Stimulated activated effector memory CD8-positive, alpha-beta T cell treated with anti-CD3 and anti-CD28 coated beads, Interleukin-12 subunit alpha, Interleukin-12 subunit beta, amount 100 ng/mL, for 72 hours (primary cell): ENCODE data around the gene ANGPT4.

Experiments
- ATAC-seq: fragments of 150-1000 bp; cut with Tn5 transposase; 2 replicates; pipeline ENCODE4 v1.10.0; 2021
- DNase-seq, 2 donors: peaks; one replicate each; pipeline ENCODE4 v3.0.0; 2021 to 2022; ENCODE audit warnings: low spot score in 2 of 2
- H3K27ac Mint-ChIP-seq: one replicate; pipeline ENCODE4 v1.8.0; 2022; ENCODE audit warnings: mild to moderate bottlenecking, mixed read lengths
- H3K36me3 Mint-ChIP-seq: one replicate; pipeline ENCODE4 v1.8.0; 2022; ENCODE audit warnings: mild to moderate bottlenecking, mixed read lengths
- H3K4me1 Mint-ChIP-seq: one replicate; pipeline ENCODE4 v1.8.0; 2022; ENCODE audit warnings: mixed read lengths
- H3K4me3 Mint-ChIP-seq: one replicate; pipeline ENCODE4 v1.8.0; 2022; ENCODE audit warnings: mild to moderate bottlenecking, mixed read lengths
- H3K9me3 Mint-ChIP-seq: one replicate; pipeline ENCODE4 v1.8.0; 2022; ENCODE audit warnings: mixed read lengths

The ANGPT4 gene

GRCh38 chr20:920311-920710 lies 4.2 kb upstream of the ANGPT4 start:
- Mint-ChIP-seq H3K4me1 (no peaks in the 10 kb centered on the region), H3K9me3 (no peaks in the 10 kb centered on the region), H3K36me3 (no peaks in the 10 kb centered on the region), H3K27ac (no peak overlapping the region), H3K4me3 (no peak overlapping the region)
- ATAC-seq (no peak), DNase-seq (no peak)

- H3K9me3 Mint-ChIP-seq, result no peaks in the 10 kb centered on the region
- no peak overlapping the region for H3K4me3 Mint-ChIP-seq
- no peaks in the 10 kb centered on the region for H3K36me3 Mint-ChIP-seq
- no peak for ATAC-seq
- no peak for DNase-seq
- H3K4me1 Mint-ChIP-seq, result no peaks in the 10 kb centered on the region
- no peak overlapping the region for H3K27ac Mint-ChIP-seq
Measured at GRCh38 chr20:919491-919916, 3.4 kb upstream of the ANGPT4 start.

GRCh38 chr20:917416-917815 lies 1.3 kb upstream of the ANGPT4 start:
- no peak overlapping the region for H3K4me3 Mint-ChIP-seq
- H3K27ac Mint-ChIP-seq, result no peak overlapping the region
- H3K4me1 Mint-ChIP-seq, result no peaks in the 10 kb centered on the region
- DNase-seq, result no peak
- ATAC-seq, result no peak
- no peaks in the 10 kb centered on the region for H3K9me3 Mint-ChIP-seq
- H3K36me3 Mint-ChIP-seq, result no peaks in the 10 kb centered on the region

- DNase-seq (no peak), ATAC-seq (no peak)
- Mint-ChIP-seq H3K36me3 (no peaks in the 10 kb centered on the region), H3K4me1 (peaks cover 1% of the 10 kb centered on the region), H3K4me3 (no peak overlapping the region), H3K9me3 (no peaks in the 10 kb centered on the region), H3K27ac (no peak overlapping the region)
Measured at GRCh38 chr20:916825-917224, 691 bp upstream of the ANGPT4 start.

- Mint-ChIP-seq H3K36me3 (no peaks in the 10 kb centered on the region), H3K4me1 (peaks cover 9% of the 10 kb centered on the region), H3K4me3 (no peak overlapping the region), H3K9me3 (no peaks in the 10 kb centered on the region), H3K27ac (no peak overlapping the region)
- DNase-seq (no peak), ATAC-seq (no peak)
Measured at GRCh38 chr20:914727-915498, 1.2 kb downstream of the ANGPT4 start.

GRCh38 chr20:913306-913849 lies 2.8 kb downstream of the ANGPT4 start:
- H3K9me3 Mint-ChIP-seq, result no peaks in the 10 kb centered on the region
- no peak for DNase-seq
- H3K36me3 Mint-ChIP-seq, result no peaks in the 10 kb centered on the region
- H3K4me1 Mint-ChIP-seq, result peaks cover 9% of the 10 kb centered on the region
- H3K27ac Mint-ChIP-seq, result no peak overlapping the region
- ATAC-seq, result no peak
- no peak overlapping the region for H3K4me3 Mint-ChIP-seq

GRCh38 chr20:911882-912600 lies 4.1 kb downstream of the ANGPT4 start:
- ATAC-seq, result no peak
- Mint-ChIP-seq H3K36me3 (no peaks in the 10 kb centered on the region), H3K27ac (peak overlapping the region; percentile 35), H3K4me1 (peaks cover 9% of the 10 kb centered on the region), H3K9me3 (no peaks in the 10 kb centered on the region), H3K4me3 (no peak overlapping the region)
- no peak for DNase-seq

- no peaks in the 10 kb centered on the region for H3K36me3 Mint-ChIP-seq
- peak; percentile 36 for ATAC-seq
- H3K4me3 Mint-ChIP-seq, result no peak overlapping the region
- H3K27ac Mint-ChIP-seq, result peak overlapping the region; percentile 35
- no peak for DNase-seq
- no peaks in the 10 kb centered on the region for H3K9me3 Mint-ChIP-seq
- H3K4me1 Mint-ChIP-seq, result peaks cover 9% of the 10 kb centered on the region
Measured at GRCh38 chr20:910870-911770, 5.0 kb downstream of the ANGPT4 start.

GRCh38 chr20:910132-910869 lies 5.8 kb downstream of the ANGPT4 start:
- no peak for DNase-seq
- H3K36me3 Mint-ChIP-seq, result no peaks in the 10 kb centered on the region
- H3K27ac Mint-ChIP-seq, result no peak overlapping the region

GRCh38 chr20:909641-910040 lies 6.5 kb downstream of the ANGPT4 start:
- H3K9me3 Mint-ChIP-seq, result no peaks in the 10 kb centered on the region

More at GRCh38 chr20:910132-910869, 5.8 kb downstream of the ANGPT4 start:
- peaks cover 9% of the 10 kb centered on the region for H3K4me1 Mint-ChIP-seq
- ATAC-seq, result no peak
- H3K9me3 Mint-ChIP-seq, result no peaks in the 10 kb centered on the region
- H3K4me3 Mint-ChIP-seq, result no peak overlapping the region

GRCh38 chr20:906703-907270 lies 9.3 kb downstream of the ANGPT4 start:
- H3K4me1 Mint-ChIP-seq, result peaks cover 8% of the 10 kb centered on the region
- H3K4me3 Mint-ChIP-seq, result no peak overlapping the region
- no peak overlapping the region for H3K27ac Mint-ChIP-seq
- no peaks in the 10 kb centered on the region for H3K36me3 Mint-ChIP-seq
- H3K9me3 Mint-ChIP-seq, result no peaks in the 10 kb centered on the region
- no peak for DNase-seq
- no peak for ATAC-seq

More at GRCh38 chr20:909641-910040, 6.5 kb downstream of the ANGPT4 start:
- H3K36me3 Mint-ChIP-seq, result no peaks in the 10 kb centered on the region
- peaks cover 9% of the 10 kb centered on the region for H3K4me1 Mint-ChIP-seq
- no peak overlapping the region for H3K4me3 Mint-ChIP-seq
- ATAC-seq (no peak), DNase-seq (no peak)
- no peak overlapping the region for H3K27ac Mint-ChIP-seq

GRCh38 chr20:906001-906520 lies 10.1 kb downstream of the ANGPT4 start:
- no peak overlapping the region for H3K4me3 Mint-ChIP-seq
- H3K27ac Mint-ChIP-seq, result no peak overlapping the region

GRCh38 chr20:905396-905961 lies 10.7 kb downstream of the ANGPT4 start:
- DNase-seq, result no peak
- ATAC-seq, result no peak
- H3K9me3 Mint-ChIP-seq, result no peaks in the 10 kb centered on the region
- no peaks in the 10 kb centered on the region for H3K4me1 Mint-ChIP-seq
- H3K4me3 Mint-ChIP-seq, result no peak overlapping the region
- no peaks in the 10 kb centered on the region for H3K36me3 Mint-ChIP-seq
- H3K27ac Mint-ChIP-seq, result no peak overlapping the region

More at GRCh38 chr20:906001-906520, 10.1 kb downstream of the ANGPT4 start:
- Mint-ChIP-seq H3K36me3 (no peaks in the 10 kb centered on the region), H3K9me3 (no peaks in the 10 kb centered on the region), H3K4me1 (peaks cover under 1% of the 10 kb centered on the region)
- no peak for ATAC-seq
- DNase-seq, result no peak

- Mint-ChIP-seq H3K9me3 (no peaks in the 10 kb centered on the region), H3K4me3 (no peak overlapping the region), H3K36me3 (no peaks in the 10 kb centered on the region), H3K4me1 (no peaks in the 10 kb centered on the region), H3K27ac (no peak overlapping the region)
- ATAC-seq (no peak), DNase-seq (no peak)
Measured at GRCh38 chr20:904039-904545, 12.0 kb downstream of the ANGPT4 start.
